22Rv1 (cell line): ENCODE data around the gene HDLBP.
"Not testable (repeated sequence)": the region's sequence is repeated elsewhere in the genome, so short reads cannot be mapped to it uniquely, and the experiment has no call there.

Experiments
- H3K27ac ChIP-seq: fragments of 450-650 bp; 2 replicates; pipeline ENCODE4 v1.5.1; 2017
- ZFX ChIP-seq: fragments of 450-650 bp; IDR thresholded peaks from 2 replicates; pipeline ENCODE4 v1.6.1; 2017; ENCODE audit warnings: antibody characterized with exemption, borderline replicate concordance
- TF ChIP-seq, protein P1 (sequence below): fragments of 450-650 bp; IDR thresholded peaks from 2 replicates; pipeline ENCODE4 v1.5.1; 2017; ENCODE audit warnings: mild to moderate bottlenecking

The HDLBP gene

GRCh38 chr2:241300000-241300399 lies 15.5 kb downstream of the HDLBP start:
- H3K27ac ChIP-seq: no peak overlapping the region
- TF ChIP-seq, protein P1, sequence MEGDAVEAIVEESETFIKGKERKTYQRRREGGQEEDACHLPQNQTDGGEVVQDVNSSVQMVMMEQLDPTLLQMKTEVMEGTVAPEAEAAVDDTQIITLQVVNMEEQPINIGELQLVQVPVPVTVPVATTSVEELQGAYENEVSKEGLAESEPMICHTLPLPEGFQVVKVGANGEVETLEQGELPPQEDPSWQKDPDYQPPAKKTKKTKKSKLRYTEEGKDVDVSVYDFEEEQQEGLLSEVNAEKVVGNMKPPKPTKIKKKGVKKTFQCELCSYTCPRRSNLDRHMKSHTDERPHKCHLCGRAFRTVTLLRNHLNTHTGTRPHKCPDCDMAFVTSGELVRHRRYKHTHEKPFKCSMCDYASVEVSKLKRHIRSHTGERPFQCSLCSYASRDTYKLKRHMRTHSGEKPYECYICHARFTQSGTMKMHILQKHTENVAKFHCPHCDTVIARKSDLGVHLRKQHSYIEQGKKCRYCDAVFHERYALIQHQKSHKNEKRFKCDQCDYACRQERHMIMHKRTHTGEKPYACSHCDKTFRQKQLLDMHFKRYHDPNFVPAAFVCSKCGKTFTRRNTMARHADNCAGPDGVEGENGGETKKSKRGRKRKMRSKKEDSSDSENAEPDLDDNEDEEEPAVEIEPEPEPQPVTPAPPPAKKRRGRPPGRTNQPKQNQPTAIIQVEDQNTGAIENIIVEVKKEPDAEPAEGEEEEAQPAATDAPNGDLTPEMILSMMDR: no peak
- TF ChIP-seq ZFX: no peak

DNA sequence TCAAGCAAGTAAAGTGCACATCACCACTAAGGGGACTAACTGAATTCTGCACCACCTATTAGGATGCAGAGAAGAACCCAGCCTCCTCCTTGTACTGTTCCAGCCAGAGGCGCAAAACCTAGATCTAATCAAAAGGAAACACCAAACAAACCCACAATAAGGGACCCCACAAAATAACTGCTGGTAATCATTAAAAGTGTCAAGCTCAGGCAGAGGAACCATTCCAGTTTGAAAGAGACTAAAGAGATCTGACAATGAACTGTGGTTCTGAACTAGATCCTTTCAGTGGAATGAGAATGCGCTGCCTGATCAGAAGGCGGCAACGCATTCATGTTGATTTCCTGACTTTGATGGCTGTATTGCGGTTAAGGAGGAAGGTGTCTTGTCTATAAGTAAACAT lies 16.8 kb downstream of the HDLBP start:
- no peak for TF ChIP-seq ZFX
- TF ChIP-seq, protein P1: no peak
- H3K27ac ChIP-seq: no peak overlapping the region

DNA sequence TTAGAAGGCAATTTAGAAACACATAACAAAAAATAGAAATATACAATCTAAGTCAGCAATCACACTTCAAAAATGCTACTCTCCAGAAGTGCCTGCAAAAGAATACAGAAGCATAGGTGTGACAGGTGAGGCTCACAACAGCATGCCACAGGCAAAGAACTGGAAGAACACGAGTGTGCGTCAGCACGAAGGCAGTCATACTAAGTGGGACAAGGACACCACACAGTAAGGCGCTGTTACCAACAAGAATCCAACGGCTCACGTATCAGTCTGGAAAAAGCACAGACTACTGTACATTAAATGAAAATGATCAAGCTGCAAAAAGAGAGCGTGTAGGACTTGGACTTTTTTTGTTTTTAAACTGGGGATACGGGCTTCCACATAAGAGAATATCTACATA lies 18.7 kb downstream of the HDLBP start:
- no peak for TF ChIP-seq ZFX
- TF ChIP-seq, protein P1: no peak
- no peak overlapping the region for H3K27ac ChIP-seq

DNA sequence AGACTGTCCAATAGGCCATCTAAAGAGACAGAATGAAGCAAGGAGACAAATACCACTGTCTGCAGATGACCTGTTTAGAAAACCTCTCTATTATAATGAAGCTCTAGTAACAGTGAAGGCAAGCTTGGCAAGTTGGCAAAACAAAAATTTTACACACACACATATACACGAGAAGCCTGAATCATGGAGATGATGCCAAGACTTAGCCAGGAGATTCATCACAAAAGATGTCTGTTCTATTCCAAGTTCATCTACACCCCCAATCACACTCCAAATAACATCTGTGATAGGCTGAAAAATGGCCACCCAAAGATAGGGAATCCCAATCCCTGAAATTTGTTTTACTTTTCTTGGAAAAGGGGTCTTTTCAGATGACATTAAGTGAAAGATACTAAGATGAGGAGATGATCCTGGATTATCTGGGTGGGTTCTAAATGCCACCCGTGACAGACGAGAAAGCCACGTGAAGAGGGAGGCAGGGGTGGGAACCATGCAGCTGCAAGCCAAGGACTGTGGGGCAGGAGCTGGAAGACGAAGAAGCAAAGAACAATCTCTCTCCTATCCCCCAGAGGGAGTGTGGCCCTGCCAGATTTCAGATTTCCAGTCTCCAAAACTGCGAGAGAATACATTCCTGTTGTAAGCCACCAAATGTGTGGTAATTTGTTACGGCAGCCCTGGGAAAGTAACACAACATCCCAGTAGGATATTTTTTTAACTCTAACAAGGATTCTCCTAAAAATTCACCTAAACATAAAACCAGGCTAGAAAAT lies 20.0 kb downstream of the HDLBP start:
- TF ChIP-seq ZFX: no peak
- TF ChIP-seq, protein P1: no peak
- no peak overlapping the region for H3K27ac ChIP-seq

DNA sequence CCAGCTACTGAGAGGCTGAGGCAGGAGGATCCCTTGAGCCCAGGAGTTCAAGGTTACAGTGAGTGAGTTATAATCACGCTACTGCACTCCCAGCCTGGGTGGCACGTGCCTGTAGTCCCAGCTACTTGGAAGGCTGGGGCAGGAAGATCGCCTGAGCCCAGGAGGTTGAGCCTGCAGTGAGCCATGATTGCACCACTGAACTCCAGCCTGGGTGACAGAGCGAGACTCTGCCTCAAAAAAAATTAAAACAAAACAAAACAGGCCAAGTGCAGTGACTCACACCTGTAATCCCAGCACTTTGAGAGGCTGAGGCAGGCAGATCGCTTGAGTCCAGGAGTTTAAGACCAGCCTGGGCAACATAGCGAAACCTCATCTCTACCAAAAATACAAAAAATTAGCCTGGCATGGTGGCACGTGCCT lies 22.1 kb downstream of the HDLBP start:
- H3K27ac ChIP-seq: not testable (repeated sequence)

DNA sequence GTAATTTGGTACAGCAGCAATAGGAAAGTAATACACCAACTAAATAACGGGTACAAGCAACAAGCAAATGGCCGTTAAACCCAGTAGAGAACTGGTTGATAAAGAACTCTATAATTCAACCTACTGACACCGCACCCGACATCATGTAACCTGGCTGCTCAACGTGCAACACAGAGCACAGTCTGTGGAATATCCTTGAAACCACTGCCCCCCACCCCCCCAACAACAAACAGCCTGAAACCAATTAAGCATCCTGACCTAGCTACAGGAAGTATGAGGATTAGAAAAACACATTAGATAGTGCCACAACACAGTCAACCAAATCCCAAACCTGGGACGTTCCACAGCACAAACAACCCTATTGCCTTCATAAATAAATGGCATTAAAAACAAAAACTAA lies 23.5 kb downstream of the HDLBP start:
- TF ChIP-seq, protein P1: no peak
- TF ChIP-seq ZFX: no peak
- H3K27ac ChIP-seq: no peak overlapping the region

DNA sequence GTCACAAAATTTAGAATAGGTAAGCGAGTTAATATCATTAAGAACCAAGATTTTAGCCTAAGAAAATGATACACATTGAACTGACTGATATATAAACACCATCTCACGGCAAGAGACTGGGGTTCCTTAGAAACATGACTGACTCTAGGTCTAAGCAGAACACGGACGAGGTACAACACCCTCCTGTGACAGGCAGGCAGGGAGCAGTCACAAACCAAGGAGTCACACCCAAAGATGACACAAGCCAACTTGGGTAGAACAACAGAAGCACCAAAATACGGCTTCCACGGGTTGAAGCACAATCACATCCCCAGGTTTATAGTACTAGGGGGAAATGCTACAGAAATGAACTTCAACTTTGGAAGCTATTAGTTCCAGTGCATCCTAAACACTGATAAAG lies 24.3 kb downstream of the HDLBP start:
- TF ChIP-seq ZFX: no peak
- TF ChIP-seq, protein P1: no peak
- H3K27ac ChIP-seq: no peak overlapping the region

DNA sequence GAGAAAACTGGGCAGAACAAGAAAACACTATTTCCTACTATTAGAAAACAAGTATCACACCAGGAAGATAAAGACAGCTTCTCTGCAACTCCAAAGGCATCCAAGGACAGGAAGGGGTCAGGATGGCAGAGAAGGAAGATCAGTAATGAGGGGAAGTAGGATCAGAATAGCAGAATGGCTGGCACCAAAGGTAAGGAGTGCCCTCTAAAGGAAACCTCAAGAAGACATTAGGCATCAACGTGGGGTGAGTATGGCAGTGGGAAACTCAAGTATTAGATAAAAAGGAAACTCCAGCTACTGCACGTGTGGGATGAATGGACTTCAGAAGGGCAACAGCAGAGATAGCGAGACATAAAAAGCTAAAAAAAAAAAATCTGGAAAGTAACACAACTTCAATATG lies 25.9 kb downstream of the HDLBP start:
- TF ChIP-seq, protein P1: no peak
- no peak for TF ChIP-seq ZFX
- no peak overlapping the region for H3K27ac ChIP-seq
